Left lung (tissue), 10 donors: Measurements from ENCODE around the gene OGG1. TPM values are rescaled to one million over a fixed set of nuclear protein-coding genes. Genes with fewer than 3 reads are reported as not detected.

ENCODE experiments used
- ATAC-seq: fragments of 200-7000 bp; cut with Tn5 transposase; one replicate; pipeline ENCODE4 v1.9.1; 2020; ENCODE audit warnings: moderate library complexity
- DNase-seq, 4 donors: peaks; one replicate each; pipeline ENCODE4 v3.0.0-alpha.2; 2013 to 2020
- H3K27ac ChIP-seq, 2 donors: fragments of 200-600 bp; sonication (generic) in 1 of 2; one replicate each; pipeline versions ENCODE4 v1.5.0 to v1.8.0; 2020 to 2021
- H3K27me3 ChIP-seq, 2 donors: fragments of 200-600 bp; sonication (generic) in 1 of 2; one replicate each; pipeline versions ENCODE4 v1.5.0 to v1.8.0; 2020 to 2021
- H3K36me3 ChIP-seq, 2 donors: fragments of 200-600 bp; sonication (generic) in 1 of 2; one replicate each; pipeline versions ENCODE4 v1.5.0 to v1.8.0; 2020 to 2021
- H3K4me1 ChIP-seq, 2 donors: fragments of 200-600 bp; one replicate each; pipeline ENCODE4 v1.8.0; 2021
- H3K4me3 ChIP-seq, 2 donors: fragments of 200-600 bp; sonication (generic) in 1 of 2; one replicate each; pipeline versions ENCODE4 v1.5.0 to v1.8.0; 2020 to 2021; ENCODE audit warnings: mild to moderate bottlenecking in 1 of 2
- H3K9me3 ChIP-seq, 2 donors: fragments of 200-600 bp; sonication (generic) in 1 of 2; one replicate each; pipeline versions ENCODE4 v1.5.0 to v1.8.0; 2020 to 2021
- CTCF ChIP-seq, 2 donors: fragments of 200-600 bp; sonication (generic) in 1 of 2; IDR thresholded peaks; one replicate each; pipeline versions ENCODE4 v1.5.0 to v1.8.0; 2021; ENCODE audit warnings: antibody characterized with exemption in 2 of 2
- intact Hi-C, 2 donors: fragments of 100-400 bp; cut with DNase I; formaldehyde crosslinking; loops; one replicate each; pipeline versions ENCODE4 v1.11.2 to v1.14.2; 2022
- polyA plus RNA-seq, 6 donors: library from polyadenylated mRNA; unstranded; fragments of 120-200 nt; gene quantifications; one replicate each; pipeline ENCODE4 v1.2.1, GENCODE V29; 2013; ENCODE audit not compliant: insufficient read length in 6 of 6
- total RNA-seq, 2 donors: library from RNA; stranded (reverse); fragmentation: NEBNext Ultra II Directional; extraction: Animal tissue kit (Norgen Biotek cat#: 25700); gene quantifications; one replicate each; pipeline ENCODE4 v1.2.1, GENCODE V29; 2021
- donor health status: DM: no; HTN: yes; CAD: no.
- donor health status: DM: no; HTN: no; CAD: no.

The OGG1 gene
- total and polyA plus RNA-seq, 8 donors: 19.9 to 73.1 (median 68.8) TPM

GRCh38 chr3:9797196-9797945 lies 47.6 kb downstream of the OGG1 start:
- Histone ChIP-seq H3K4me1 (peaks cover 13 to 32% of the 10 kb centered on the region in 2 donors), H3K4me3 (no peak overlapping the region), H3K27ac (no peak overlapping the region), H3K9me3 (no peaks in the 10 kb centered on the region), H3K27me3 (no peaks in the 10 kb centered on the region), H3K36me3 (peaks cover 9 to 75% of the 10 kb centered on the region in 2 donors)
- ATAC-seq (no peak), DNase-seq (no peak)
- intact Hi-C loops: no loop called here
- TF ChIP-seq CTCF (IDR thresholded peaks at IDR 0.05): no peak

- intact Hi-C loops: no loop called here
- TF ChIP-seq CTCF (IDR thresholded peaks at IDR 0.05): no peak
Measured at GRCh38 chr3:9800529-9800928, 50.8 kb downstream of the OGG1 start.

GRCh38 chr3:9803494-9803893 lies 53.7 kb downstream of the OGG1 start:
- intact Hi-C loops: no loop called here
- no peak for TF ChIP-seq CTCF (IDR thresholded peaks at IDR 0.05)
- no peak for ATAC-seq
- Histone ChIP-seq H3K27me3 (no peaks in the 10 kb centered on the region), H3K9me3 (no peaks in the 10 kb centered on the region), H3K4me1 (peaks cover 0 to 5% of the 10 kb centered on the region in 2 donors), H3K36me3 (peaks cover 9 to 95% of the 10 kb centered on the region in 2 donors), H3K4me3 (no peak overlapping the region), H3K27ac (no peak overlapping the region)
- DNase-seq: no peak

More at GRCh38 chr3:9800529-9800928, 50.8 kb downstream of the OGG1 start:
- Histone ChIP-seq H3K4me3 (no peak overlapping the region), H3K27me3 (no peaks in the 10 kb centered on the region), H3K36me3 (peaks cover 9 to 97% of the 10 kb centered on the region in 2 donors), H3K27ac (no peak overlapping the region), H3K4me1 (peaks cover 0 to 10% of the 10 kb centered on the region in 2 donors), H3K9me3 (no peaks in the 10 kb centered on the region)
- DNase-seq (no peak), ATAC-seq (no peak)

- Histone ChIP-seq H3K27ac (no peak overlapping the region), H3K4me1 (peaks cover 0 to 15% of the 10 kb centered on the region in 2 donors), H3K36me3 (peaks cover 9 to 80% of the 10 kb centered on the region in 2 donors), H3K27me3 (no peaks in the 10 kb centered on the region), H3K9me3 (no peaks in the 10 kb centered on the region), H3K4me3 (no peak overlapping the region)
- TF ChIP-seq CTCF (IDR thresholded peaks at IDR 0.05): no peak
- DNase-seq: no peak
- intact Hi-C loops: no loop called here
- no peak for ATAC-seq
Measured at GRCh38 chr3:9804996-9805395, 55.2 kb downstream of the OGG1 start.

GRCh38 chr3:9806137-9806536 lies 56.4 kb downstream of the OGG1 start:
- no peaks in the 10 kb centered on the region for H3K27me3 ChIP-seq
- no peak for TF ChIP-seq CTCF (IDR thresholded peaks at IDR 0.05)
- ATAC-seq (no peak), DNase-seq (peak in 1 of 4 donors; percentile 55)
- H3K4me1 ChIP-seq: peaks cover 0 to 23% of the 10 kb centered on the region in 2 donors
- no peak overlapping the region for H3K4me3 ChIP-seq
- H3K9me3 ChIP-seq: no peaks in the 10 kb centered on the region
- H3K36me3 ChIP-seq: peaks cover 7 to 68% of the 10 kb centered on the region in 2 donors
- no peak overlapping the region for H3K27ac ChIP-seq
- intact Hi-C loops: no loop called here

Other genes with a start within 250 kb of the OGG1 start
- not detected for gene LHFPL4, start 196.1 kb upstream of the OGG1 start, total RNA-seq
- under 1 TPM; 0.06 to 0.13 (median 0.09) TPM for gene LHFPL4, start 196.1 kb upstream of the OGG1 start, polyA plus RNA-seq
- 10 to 100 TPM; 35.0 to 49.6 TPM for gene MTMR14, start 100.4 kb upstream of the OGG1 start, total RNA-seq
- gene MTMR14, start 100.4 kb upstream of the OGG1 start, polyA plus RNA-seq: 10 to 100 TPM; 29.8 to 34.7 (median 32.9) TPM
- under 1 TPM in 1 of 2 donors, not detected in 1; 0.21 TPM for gene CPNE9, start 46.1 kb upstream of the OGG1 start, total RNA-seq
- gene CPNE9, start 46.1 kb upstream of the OGG1 start, polyA plus RNA-seq: under 1 TPM in 5 of 6 donors, not detected in 1; 0.15 to 0.40 (median 0.27) TPM
- 10 to 100 TPM; 15.2 to 22.3 TPM for gene BRPF1, start 18.2 kb upstream of the OGG1 start, total RNA-seq
- gene BRPF1, start 18.2 kb upstream of the OGG1 start, polyA plus RNA-seq: 10 to 100 TPM; 17.7 to 24.1 (median 21.9) TPM
- gene CAMK1, start 20.0 kb downstream of the OGG1 start, total RNA-seq: 10 to 100 TPM; 29.1 to 37.5 TPM
- gene CAMK1, start 20.0 kb downstream of the OGG1 start, polyA plus RNA-seq: 10 to 100 TPM; 18.4 to 25.8 (median 22.0) TPM
- 10 to 100 TPM; 50.0 to 59.2 TPM for gene TADA3, start 42.5 kb downstream of the OGG1 start, total RNA-seq
- 10 to 100 TPM; 65.7 to 91.7 (median 79.8) TPM for gene TADA3, start 42.5 kb downstream of the OGG1 start, polyA plus RNA-seq
- 100 to 1,000 TPM; 148 to 193 TPM for gene ARPC4, start 43.1 kb downstream of the OGG1 start, total RNA-seq
- gene ARPC4, start 43.1 kb downstream of the OGG1 start, polyA plus RNA-seq: 100 to 1,000 TPM in 5 of 6 donors, 10 to 100 TPM in 1; 87.7 to 112 (median 108) TPM
- 10 to 100 TPM; 30.5 to 33.9 TPM for gene TTLL3, start 60.3 kb downstream of the OGG1 start, total RNA-seq
- 100 to 1,000 TPM in 2 of 6 donors, 10 to 100 TPM in 4; 71.1 to 103 (median 94.4) TPM for gene TTLL3, start 60.3 kb downstream of the OGG1 start, polyA plus RNA-seq
- 10 to 100 TPM; 29.6 to 35.3 TPM for gene RPUSD3, start 94.1 kb downstream of the OGG1 start, total RNA-seq
- 10 to 100 TPM; 31.3 to 43.1 (median 37.6) TPM for gene RPUSD3, start 94.1 kb downstream of the OGG1 start, polyA plus RNA-seq
- not detected for gene CIDEC, start 130.3 kb downstream of the OGG1 start, total RNA-seq
- under 1 TPM in 4 of 6 donors, not detected in 2; 0.18 to 0.68 (median 0.27) TPM for gene CIDEC, start 130.3 kb downstream of the OGG1 start, polyA plus RNA-seq
- gene JAGN1, start 140.7 kb downstream of the OGG1 start, total RNA-seq: 10 to 100 TPM; 25.1 to 31.8 TPM
- gene JAGN1, start 140.7 kb downstream of the OGG1 start, polyA plus RNA-seq: 10 to 100 TPM; 33.0 to 38.5 (median 36.0) TPM
- gene IL17RE, start 152.9 kb downstream of the OGG1 start, total RNA-seq: 10 to 100 TPM; 14.4 to 22.5 TPM
- 100 to 1,000 TPM in 2 of 6 donors, 10 to 100 TPM in 4; 76.3 to 108 (median 83.1) TPM for gene IL17RE, start 152.9 kb downstream of the OGG1 start, polyA plus RNA-seq
- gene IL17RC, start 167.1 kb downstream of the OGG1 start, total RNA-seq: 10 to 100 TPM; 20.4 to 26.2 TPM
- gene IL17RC, start 167.1 kb downstream of the OGG1 start, polyA plus RNA-seq: 10 to 100 TPM; 42.3 to 54.4 (median 51.2) TPM
- gene CRELD1, start 183.9 kb downstream of the OGG1 start, total RNA-seq: 10 to 100 TPM; 29.9 to 56.8 TPM
- 10 to 100 TPM; 40.4 to 81.2 (median 68.8) TPM for gene CRELD1, start 183.9 kb downstream of the OGG1 start, polyA plus RNA-seq
- 1 to 10 TPM; 1.8 to 2.5 TPM for gene PRRT3, start 202.5 kb downstream of the OGG1 start, total RNA-seq
- gene PRRT3, start 202.5 kb downstream of the OGG1 start, polyA plus RNA-seq: 1 to 10 TPM; 3.2 to 4.6 (median 4.3) TPM
- 10 to 100 TPM; 84.0 to 85.2 TPM for gene EMC3, start 236.9 kb downstream of the OGG1 start, total RNA-seq
- 10 to 100 TPM; 50.8 to 75.2 (median 65.7) TPM for gene EMC3, start 236.9 kb downstream of the OGG1 start, polyA plus RNA-seq